ENCODE results near the gene LTA. TPM values are rescaled to one million over a fixed set of nuclear protein-coding genes. Genes with fewer than 3 reads are reported as not detected.

The LTA gene
- total RNA-seq, 2 experiments from 2014 or later, result 0.98 to 4.1 TPM

DNA sequence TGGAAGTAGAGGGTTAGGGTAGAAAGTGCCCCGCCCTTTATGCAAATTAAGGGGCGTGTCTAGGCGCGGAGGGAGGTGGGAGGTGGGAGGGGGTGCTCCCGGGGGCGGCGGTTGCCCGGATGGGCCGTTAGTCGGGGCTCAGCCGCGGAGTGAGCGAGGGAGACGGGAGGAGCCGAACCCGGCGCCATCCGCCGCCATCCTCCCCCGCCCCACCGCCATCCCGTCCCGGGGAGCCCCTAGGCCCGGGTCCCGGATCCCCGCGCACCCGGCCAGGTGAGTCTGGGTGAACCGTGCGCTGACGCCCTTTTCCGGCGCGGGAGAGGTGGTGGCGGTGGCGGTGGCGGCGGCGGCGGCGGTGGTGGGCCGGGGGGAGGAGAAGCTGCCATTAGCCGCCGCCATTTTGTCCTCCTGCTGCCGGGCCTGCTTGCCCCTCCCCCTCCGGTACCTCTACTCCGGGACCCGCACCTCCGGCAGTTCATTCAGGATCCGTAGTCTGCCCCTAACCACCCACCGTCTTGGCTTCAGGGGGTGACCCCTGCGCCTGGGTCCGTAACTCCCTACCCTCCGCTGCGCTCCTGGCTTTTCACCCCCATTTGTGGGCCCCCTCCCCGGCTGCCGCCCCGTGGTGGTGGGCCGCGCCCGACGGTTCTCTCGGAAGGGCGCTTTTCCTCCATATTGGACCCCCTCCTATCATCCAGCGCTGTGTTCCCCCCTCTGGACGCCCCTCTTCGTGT, 48.7 kb downstream of the LTA start, which contains the start of gene PRRC2A:
PRRC2A (plus strand) TSS at position 130 of the 734 bp plus-strand sequence. CDS start 2,075 bp downstream, outside the sequence.
- Histone ChIP-seq H3K4me3 (ENCODE audit: low read depth, low read length, poor library complexity, severe bottlenecking) (peak within 1 kb of the TSS; percentile 83), H3K79me2 (ENCODE audit: insufficient read depth, low read depth, low read length) (peaks cover 45% of the 10 kb centered on the region), H3K36me3 (ENCODE audit: insufficient read depth, low read length) (peaks cover 49% of the 10 kb centered on the region), H4K20me1 (ENCODE audit: insufficient read depth, low read length) (peaks cover 18% of the 10 kb centered on the region), H3K4me2 (ENCODE audit: low read length) (peak within 1 kb of the TSS; percentile 99), H2AFZ (ENCODE audit: low read length) (peak within 1 kb of the TSS; percentile 23; the same call in 1 of the 2 replicates), H3K9me3 (ENCODE audit: low read length) (no peaks in the 10 kb centered on the region), H3K4me1 (ENCODE audit: insufficient read depth, low read length, poor library complexity, severe bottlenecking) (peaks cover 34% of the 10 kb centered on the region), H3K27ac (ENCODE audit: low read depth, low read length, poor library complexity, severe bottlenecking) (peak within 1 kb of the TSS; percentile 94), H3K9me2 (ENCODE audit: insufficient read depth, low read length) (no peaks in the 10 kb centered on the region)
- ChIA-PET POLR2A (interaction anchor here (0.6 to 1.0 kb wide), 2 partner anchors 31 to 61 kb away, joined by 3 read pairs; partner anchors contain the start of gene BAG6), CTCF (ENCODE audit: unreplicated experiment) (no interaction called here)
- no TSS peak for BruUV-seq (replicated peaks)
- intact Hi-C loops (cut with micrococcal nuclease; ENCODE audit: unreplicated experiment), result loop anchor here (1.0 to 5.0 kb wide), 5 partner anchors 32 to 210 kb away; partner anchors contain the start of gene BAG6
- DNase-seq (ENCODE audit: low spot score), result peak; percentile 79
- TF ChIP-seq, protein P1, sequence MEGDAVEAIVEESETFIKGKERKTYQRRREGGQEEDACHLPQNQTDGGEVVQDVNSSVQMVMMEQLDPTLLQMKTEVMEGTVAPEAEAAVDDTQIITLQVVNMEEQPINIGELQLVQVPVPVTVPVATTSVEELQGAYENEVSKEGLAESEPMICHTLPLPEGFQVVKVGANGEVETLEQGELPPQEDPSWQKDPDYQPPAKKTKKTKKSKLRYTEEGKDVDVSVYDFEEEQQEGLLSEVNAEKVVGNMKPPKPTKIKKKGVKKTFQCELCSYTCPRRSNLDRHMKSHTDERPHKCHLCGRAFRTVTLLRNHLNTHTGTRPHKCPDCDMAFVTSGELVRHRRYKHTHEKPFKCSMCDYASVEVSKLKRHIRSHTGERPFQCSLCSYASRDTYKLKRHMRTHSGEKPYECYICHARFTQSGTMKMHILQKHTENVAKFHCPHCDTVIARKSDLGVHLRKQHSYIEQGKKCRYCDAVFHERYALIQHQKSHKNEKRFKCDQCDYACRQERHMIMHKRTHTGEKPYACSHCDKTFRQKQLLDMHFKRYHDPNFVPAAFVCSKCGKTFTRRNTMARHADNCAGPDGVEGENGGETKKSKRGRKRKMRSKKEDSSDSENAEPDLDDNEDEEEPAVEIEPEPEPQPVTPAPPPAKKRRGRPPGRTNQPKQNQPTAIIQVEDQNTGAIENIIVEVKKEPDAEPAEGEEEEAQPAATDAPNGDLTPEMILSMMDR (conservative IDR thresholded peaks at IDR 0.05; ENCODE audit: low read length), result no peak
- TF ChIP-seq EZH2phosphoT487 (IDR thresholded peaks at IDR 0.05; ENCODE audit: borderline replicate concordance, low read depth, low read length), result no peak

DNA sequence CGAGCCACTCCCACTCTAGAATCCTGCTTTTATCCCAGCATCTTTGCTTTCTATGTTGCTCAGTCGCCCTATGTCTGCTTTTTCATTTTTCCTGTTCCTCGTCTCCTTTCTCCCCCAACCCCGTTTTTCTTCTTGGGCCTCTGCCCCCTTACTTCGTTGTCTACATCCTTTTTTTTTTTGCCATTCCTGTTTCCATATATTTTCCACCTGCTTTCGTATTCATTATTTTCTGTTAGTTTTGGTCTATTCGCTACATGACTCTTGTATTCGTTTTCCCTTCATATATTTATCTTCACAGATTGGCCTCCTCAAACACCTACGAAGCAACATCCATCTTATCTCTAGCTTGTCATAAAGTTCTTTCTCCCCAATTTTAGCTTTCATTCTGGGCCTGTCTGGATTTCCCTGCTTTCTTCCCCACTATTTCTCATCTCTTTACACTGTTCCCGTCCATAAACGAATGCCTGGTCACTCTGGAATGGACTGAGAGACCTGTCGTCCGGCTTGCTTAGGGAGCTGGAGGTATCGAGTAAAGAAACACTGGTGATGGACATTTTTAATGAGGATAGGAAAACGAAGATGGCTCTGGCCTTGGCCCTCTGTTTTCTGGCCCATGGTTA, 49.3 kb downstream of the LTA start:
- Histone ChIP-seq H3K36me3 (ENCODE audit: insufficient read depth, low read length) (peaks cover 56% of the 10 kb centered on the region), H3K9me2 (ENCODE audit: insufficient read depth, low read length) (no peaks in the 10 kb centered on the region), H3K9me3 (ENCODE audit: low read length) (no peaks in the 10 kb centered on the region), H3K79me2 (ENCODE audit: insufficient read depth, low read depth, low read length) (peaks cover 52% of the 10 kb centered on the region), H3K27ac (ENCODE audit: low read depth, low read length, poor library complexity, severe bottlenecking) (peak overlapping the region; percentile 94), H3K4me2 (ENCODE audit: low read length) (peak overlapping the region; percentile 99), H2AFZ (ENCODE audit: low read length) (no peak overlapping the region; the same call in 1 of the 2 replicates), H3K4me1 (ENCODE audit: insufficient read depth, low read length, poor library complexity, severe bottlenecking) (peaks cover 27% of the 10 kb centered on the region), H3K4me3 (ENCODE audit: low read depth, low read length, poor library complexity, severe bottlenecking) (peak overlapping the region; percentile 83), H4K20me1 (ENCODE audit: insufficient read depth, low read length) (peaks cover 18% of the 10 kb centered on the region)
- ChIA-PET CTCF (ENCODE audit: unreplicated experiment) (no interaction called here), POLR2A (interaction anchor here (0.6 to 1.2 kb wide), 3 partner anchors 26 to 61 kb away, joined by 3 to 4 read pairs (median 4); no protein-coding TSS in a partner anchor)
- no peak for DNase-seq (ENCODE audit: low spot score)
- intact Hi-C loops (cut with micrococcal nuclease; ENCODE audit: unreplicated experiment), result loop anchor here (2.0 to 5.0 kb wide), 2 partner anchors 166 to 209 kb away; no protein-coding TSS in a partner anchor
- TF ChIP-seq, protein P1 (conservative IDR thresholded peaks at IDR 0.05; ENCODE audit: low read length), result no peak
- TF ChIP-seq EZH2phosphoT487 (IDR thresholded peaks at IDR 0.05; ENCODE audit: borderline replicate concordance, low read depth, low read length), result no peak
- TSS peak; percentile 78 for BruUV-seq (replicated peaks)
